ENCODE results near the gene YIPF2.

Gene YIPF2

GRCh38 chr19:10913716-10914340 is 14.6 kb downstream of the YIPF2 start:
- TF ChIP-seq CTCF (IDR thresholded peaks at IDR 0.05) (no peak), ZFX (IDR thresholded peaks at IDR 0.05; ENCODE audit: borderline replicate concordance) (no peak)

GRCh38 chr19:10912619-10913018 is 15.8 kb downstream of the YIPF2 start:
- no peak for TF ChIP-seq CTCF (IDR thresholded peaks at IDR 0.05)
- no peak for TF ChIP-seq ZFX (IDR thresholded peaks at IDR 0.05; ENCODE audit: borderline replicate concordance)
- no peak overlapping the region for H3K27ac ChIP-seq

More at GRCh38 chr19:10913716-10914340, 14.6 kb downstream of the YIPF2 start:
- H3K27ac ChIP-seq = no peak overlapping the region

- no peak for TF ChIP-seq ZFX (IDR thresholded peaks at IDR 0.05; ENCODE audit: borderline replicate concordance)
- TF ChIP-seq CTCF (IDR thresholded peaks at IDR 0.05) = no peak
- no peak overlapping the region for H3K27ac ChIP-seq
Observed at GRCh38 chr19:10911579-10912363, 16.7 kb downstream of the YIPF2 start.

- H3K27ac ChIP-seq = no peak overlapping the region
- TF ChIP-seq ZFX (IDR thresholded peaks at IDR 0.05; ENCODE audit: borderline replicate concordance) = no peak
- TF ChIP-seq CTCF (IDR thresholded peaks at IDR 0.05) = no peak
Observed at GRCh38 chr19:10908380-10908960, 20.0 kb downstream of the YIPF2 start.

GRCh38 chr19:10907925-10908324 is 20.5 kb downstream of the YIPF2 start:
- no peak overlapping the region for H3K27ac ChIP-seq
- TF ChIP-seq CTCF (IDR thresholded peaks at IDR 0.05) = no peak
- TF ChIP-seq ZFX (IDR thresholded peaks at IDR 0.05; ENCODE audit: borderline replicate concordance) = no peak

- peak overlapping the region; percentile 68 for H3K27ac ChIP-seq
- no peak for TF ChIP-seq ZFX (IDR thresholded peaks at IDR 0.05; ENCODE audit: borderline replicate concordance)
- 0 out of 2 replicates have a peak, but pooled peaks have one; percentile 11 for TF ChIP-seq CTCF (IDR thresholded peaks at IDR 0.05)
Observed at GRCh38 chr19:10899151-10899653, 29.2 kb downstream of the YIPF2 start.

Data from 22Rv1 (cell line).